Fibroblast of lung (primary cell): ENCODE data around the gene GJB5. TPM values are rescaled to one million over a fixed set of nuclear protein-coding genes. Genes with fewer than 3 reads are reported as not detected.
"Not testable (repeated sequence)": the region's sequence is repeated elsewhere in the genome, so short reads cannot be mapped to it uniquely, and the experiment has no call there.

ENCODE experiments used
- DNase-seq, 2 donors: peaks; one replicate each; pipeline versions ENCODE4 v3.0.0 to v3.0.0-alpha.2; 2010; ENCODE audit warnings: low read depth in 2 of 2
- H2AFZ ChIP-seq: 2 replicates; pipeline ENCODE4 v1.5.1; 2012; ENCODE audit warnings: low read length, control low read depth, inconsistent platforms
- H3K27ac ChIP-seq: 2 replicates; pipeline ENCODE4 v1.5.1; 2011; ENCODE audit warnings: low read length, control low read depth; ENCODE audit not compliant: insufficient read depth
- H3K27me3 ChIP-seq: 2 replicates; pipeline ENCODE4 v1.5.1; 2011; ENCODE audit warnings: mild to moderate bottlenecking, low read length; ENCODE audit not compliant: control insufficient read depth, insufficient read depth
- H3K36me3 ChIP-seq: 2 replicates; pipeline ENCODE4 v1.5.1; 2011; ENCODE audit warnings: low read length; ENCODE audit not compliant: control insufficient read depth, insufficient read depth
- H3K4me1 ChIP-seq: 2 replicates; pipeline ENCODE4 v1.5.1; 2011; ENCODE audit warnings: low read length; ENCODE audit not compliant: control insufficient read depth, insufficient read depth; ENCODE audit errors: extremely low read depth
- H3K4me2 ChIP-seq: 2 replicates; pipeline ENCODE4 v1.5.1; 2011; ENCODE audit warnings: low read length, control low read depth; ENCODE audit not compliant: insufficient read depth; ENCODE audit errors: extremely low read depth
- H3K4me3 ChIP-seq, 4 experiments: fragments of 200-600 bp in 1 of 4; sonication (generic) in 1 of 4; replicated peaks in 1 of 4; 2 replicates each; pipeline ENCODE4 v1.5.1; 2011 to 2016; ENCODE audit warnings: low read length in 4 of 4, low read depth in 3 of 4, mild to moderate bottlenecking in 3 of 4, control low read depth in 2 of 4, inconsistent platforms in 1 of 4, mixed read lengths in 1 of 4; ENCODE audit not compliant: insufficient read depth in 1 of 4; ENCODE audit errors: control extremely low read depth in 1 of 4
- H3K79me2 ChIP-seq: 2 replicates; pipeline ENCODE4 v1.5.1; 2012; ENCODE audit warnings: mild to moderate bottlenecking, low read length, inconsistent platforms; ENCODE audit not compliant: control insufficient read depth, insufficient read depth
- H3K9ac ChIP-seq: 2 replicates; pipeline ENCODE4 v1.5.1; 2011; ENCODE audit warnings: mild to moderate bottlenecking, low read length, control low read depth; ENCODE audit not compliant: insufficient read depth
- H3K9me3 ChIP-seq: 2 replicates; pipeline ENCODE4 v1.5.1; 2012; ENCODE audit warnings: low read depth, low read length; ENCODE audit not compliant: control insufficient read depth, insufficient read depth
- H4K20me1 ChIP-seq: 2 replicates; pipeline ENCODE4 v1.5.1; 2011; ENCODE audit warnings: low read length; ENCODE audit not compliant: control insufficient read depth, insufficient read depth; ENCODE audit errors: extremely low read depth
- CTCF ChIP-seq, 2 donors: IDR thresholded peaks in 1 of 2; conservative IDR thresholded peaks in 1 of 2; 1 replicate in 1 of 2; 2 replicates in 1 of 2; pipeline ENCODE4 v1.5.1; 2011 to 2012; ENCODE audit warnings: low read length in 2 of 2, control low read depth in 1 of 2, inconsistent platforms in 1 of 2, low read depth in 1 of 2, mild to moderate bottlenecking in 1 of 2
- EZH2 ChIP-seq: IDR thresholded peaks from 2 replicates; pipeline ENCODE4 v1.5.1; 2012; ENCODE audit warnings: low read length, control low read depth, mild to moderate bottlenecking; ENCODE audit errors: missing control alignments
- polyA plus RNA-seq, 2 donors: library from polyadenylated mRNA; depleted of rRNA in 1 of 2; stranded (reverse) in 1 of 2; unstranded in 1 of 2; fragments of >200 nt; gene quantifications; 2 replicates each; pipeline ENCODE4 v1.2.1, GENCODE V29; 2011 to 2012; ENCODE audit warnings: missing spikeins in 1 of 2
- total RNA-seq: library from RNA; depleted of rRNA; stranded (reverse); fragments of >200 nt; gene quantifications from 2 replicates; pipeline ENCODE4 v1.2.1, GENCODE V29; 2014

The GJB5 gene
- total and polyA plus RNA-seq, 2 donors (not counting 1 experiment from before 2014, with no cell fraction given): not detected

DNA sequence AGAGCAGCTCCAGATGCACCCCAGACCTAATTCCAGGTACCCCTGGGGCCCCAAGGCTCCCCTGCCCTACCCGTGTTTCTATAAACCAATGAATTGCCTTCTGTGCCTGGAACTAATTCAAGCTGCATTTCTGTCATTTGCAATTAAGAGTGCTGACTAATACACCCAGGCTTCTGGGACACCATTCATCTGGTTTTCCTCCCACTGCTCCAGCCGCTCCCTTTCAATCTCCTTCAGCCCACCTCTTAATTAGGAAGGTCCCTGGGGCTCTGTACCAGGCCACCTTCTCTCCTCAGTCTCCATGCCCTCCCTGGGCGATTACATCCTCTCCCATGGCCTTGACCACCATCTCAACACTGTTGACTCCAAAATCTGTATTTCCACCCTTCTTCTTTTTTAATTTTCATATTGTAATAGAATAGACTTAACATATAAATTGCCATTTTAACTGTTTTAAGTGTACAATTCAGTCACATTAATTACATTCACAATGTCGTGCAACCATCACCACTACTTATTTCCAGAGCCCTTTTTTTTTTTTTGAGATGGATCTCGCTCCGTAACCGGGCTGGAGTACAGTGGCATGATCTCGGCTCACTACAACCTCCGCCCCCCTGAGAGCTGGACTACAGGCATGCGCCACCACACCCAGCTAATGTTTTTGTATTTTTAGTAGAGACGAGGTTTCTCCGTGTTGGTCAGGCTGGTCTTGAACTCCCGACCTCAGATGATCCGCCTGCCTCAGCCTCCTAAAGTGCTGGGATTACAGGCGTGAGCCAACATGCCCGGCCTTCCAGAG, 16.9 kb downstream of the GJB5 start:
- H3K4me1 ChIP-seq: no peaks in the 10 kb centered on the region
- H4K20me1 ChIP-seq: no peaks in the 10 kb centered on the region
- H3K36me3 ChIP-seq: no peaks in the 10 kb centered on the region
- H3K27ac ChIP-seq: no peak overlapping the region
- no peak overlapping the region for H2AFZ ChIP-seq
- no peaks in the 10 kb centered on the region for H3K9me3 ChIP-seq
- no peaks in the 10 kb centered on the region for H3K27me3 ChIP-seq
- TF ChIP-seq CTCF (conservative IDR thresholded peaks at IDR 0.05 in 1 of 2, IDR thresholded peaks at IDR 0.05 in 1 of 2; ENCODE audit: low read depth in 1 of 2, low read length in 2 of 2): no peak
- no peak for TF ChIP-seq EZH2
- H3K9ac ChIP-seq: no peak overlapping the region
- no peak overlapping the region for H3K4me3 ChIP-seq
- peak in 1 of 2 donors; percentile 11 for DNase-seq
- H3K79me2 ChIP-seq: no peaks in the 10 kb centered on the region
- H3K4me2 ChIP-seq: no peak overlapping the region

DNA sequence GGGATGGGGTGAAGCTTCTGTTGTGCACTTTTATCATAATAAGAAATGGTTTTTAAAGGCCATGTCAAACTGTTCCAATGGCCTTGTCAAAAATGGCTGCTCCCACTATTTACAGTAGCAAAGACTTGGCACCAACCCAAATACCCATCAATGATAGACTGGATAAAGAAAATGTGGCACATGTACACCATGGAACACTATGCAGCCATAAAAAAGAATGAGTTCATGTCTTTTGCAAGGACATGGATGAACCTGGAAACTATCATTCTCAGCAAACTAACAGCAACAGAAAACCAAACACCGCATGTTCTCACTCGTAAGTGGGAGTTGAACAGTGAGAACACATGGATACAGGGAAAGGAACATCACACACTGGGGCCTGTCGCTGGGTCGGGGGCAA, 18.3 kb downstream of the GJB5 start:
- H3K27ac ChIP-seq, H3K36me3 ChIP-seq, H3K9me3 ChIP-seq, H3K79me2 ChIP-seq, H3K27me3 ChIP-seq, H4K20me1 ChIP-seq, DNase-seq, H3K4me1 ChIP-seq, H3K9ac ChIP-seq, H3K4me2 ChIP-seq, H2AFZ ChIP-seq, H3K4me3 ChIP-seq: not testable (repeated sequence)

DNA sequence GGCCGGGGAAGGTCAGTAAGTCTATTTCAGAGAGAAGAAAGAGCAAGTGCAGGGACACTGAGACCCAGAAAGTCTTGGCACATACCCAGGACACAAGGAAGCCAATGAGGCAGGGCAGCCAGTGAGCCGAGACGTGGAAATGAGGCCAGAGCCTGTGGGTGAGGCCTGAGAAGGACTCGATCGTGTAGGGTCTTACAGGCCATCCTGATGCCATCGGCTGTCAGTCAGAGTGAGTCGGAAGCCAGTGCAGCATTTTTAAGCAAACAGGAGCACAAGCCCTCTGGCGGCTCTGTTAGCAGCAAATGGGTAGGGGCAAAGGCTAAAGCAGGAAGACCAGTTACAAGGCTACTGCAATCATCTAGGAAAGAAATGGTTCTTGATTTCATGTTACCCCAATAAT, 20.1 kb downstream of the GJB5 start:
- no peaks in the 10 kb centered on the region for H3K79me2 ChIP-seq
- no peak overlapping the region for H3K9ac ChIP-seq
- no peak overlapping the region for H3K4me3 ChIP-seq
- H3K27me3 ChIP-seq: peaks cover 10% of the 10 kb centered on the region
- H3K27ac ChIP-seq: no peak overlapping the region
- no peaks in the 10 kb centered on the region for H3K9me3 ChIP-seq
- no peak for DNase-seq
- no peaks in the 10 kb centered on the region for H4K20me1 ChIP-seq
- H3K4me1 ChIP-seq: no peaks in the 10 kb centered on the region
- TF ChIP-seq CTCF (conservative IDR thresholded peaks at IDR 0.05 in 1 of 2, IDR thresholded peaks at IDR 0.05 in 1 of 2; ENCODE audit: low read depth in 1 of 2, low read length in 2 of 2): no peak
- no peak for TF ChIP-seq EZH2
- no peak overlapping the region for H2AFZ ChIP-seq
- H3K4me2 ChIP-seq: no peak overlapping the region
- no peaks in the 10 kb centered on the region for H3K36me3 ChIP-seq
